ENCODE data around the gene RAP2C. TPM values are rescaled to one million over a fixed set of nuclear protein-coding genes. Genes with fewer than 3 reads are reported as not detected.

Gene RAP2C
- total RNA-seq, 1 donor from 2014 or later, result 11.8 TPM

GRCh38 chrX:132193872-132194574 is 25.2 kb downstream of the RAP2C start:
- H3K27me3 ChIP-seq, result no peaks in the 10 kb centered on the region
- H3K4me1 ChIP-seq, result no peaks in the 10 kb centered on the region
- intact Hi-C loops (cut with DNase I), result no loop called here
- H3K4me3 ChIP-seq, result no peak overlapping the region
- H3K9me3 ChIP-seq, result no peaks in the 10 kb centered on the region
- no peaks in the 10 kb centered on the region for H3K36me3 ChIP-seq
- no peak overlapping the region for H3K27ac ChIP-seq
- no peak for DNase-seq (ENCODE audit: extremely low spot score in 2 of 2)
- TF ChIP-seq POLR2AphosphoS5 (IDR thresholded peaks at IDR 0.05; ENCODE audit: insufficient read depth in 1 of 2, low read depth in 1 of 2), result no peak
- no peak for TF ChIP-seq POLR2A (IDR thresholded peaks at IDR 0.05)
- no peak for TF ChIP-seq CTCF (IDR thresholded peaks at IDR 0.05)

- intact Hi-C loops (cut with DNase I), result no loop called here
- no peak overlapping the region for H3K27ac ChIP-seq
- no peaks in the 10 kb centered on the region for H3K27me3 ChIP-seq
- DNase-seq (ENCODE audit: extremely low spot score in 2 of 2), result no peak
- TF ChIP-seq POLR2A (IDR thresholded peaks at IDR 0.05) (no peak), CTCF (IDR thresholded peaks at IDR 0.05) (no peak), POLR2AphosphoS5 (IDR thresholded peaks at IDR 0.05; ENCODE audit: insufficient read depth in 1 of 2, low read depth in 1 of 2) (no peak)
- H3K4me1 ChIP-seq, result no peaks in the 10 kb centered on the region
- no peak overlapping the region for H3K4me3 ChIP-seq
- no peaks in the 10 kb centered on the region for H3K9me3 ChIP-seq
- no peaks in the 10 kb centered on the region for H3K36me3 ChIP-seq
Observed at GRCh38 chrX:132191938-132192337, 27.3 kb downstream of the RAP2C start.

- TF ChIP-seq CTCF (IDR thresholded peaks at IDR 0.05) (no peak), POLR2A (IDR thresholded peaks at IDR 0.05) (no peak), POLR2AphosphoS5 (IDR thresholded peaks at IDR 0.05; ENCODE audit: insufficient read depth in 1 of 2, low read depth in 1 of 2) (no peak)
- Histone ChIP-seq H3K4me1 (no peaks in the 10 kb centered on the region), H3K27me3 (no peaks in the 10 kb centered on the region), H3K4me3 (no peak overlapping the region), H3K27ac (no peak overlapping the region), H3K9me3 (no peaks in the 10 kb centered on the region), H3K36me3 (no peaks in the 10 kb centered on the region)
- intact Hi-C loops (cut with DNase I), result no loop called here
- DNase-seq (ENCODE audit: extremely low spot score in 2 of 2), result no peak
Observed at GRCh38 chrX:132188175-132188574, 31.1 kb downstream of the RAP2C start.

GRCh38 chrX:132187451-132187850 is 31.8 kb downstream of the RAP2C start:
- Histone ChIP-seq H3K9me3 (no peaks in the 10 kb centered on the region), H3K27ac (no peak overlapping the region), H3K4me1 (no peaks in the 10 kb centered on the region), H3K36me3 (no peaks in the 10 kb centered on the region), H3K4me3 (no peak overlapping the region), H3K27me3 (no peaks in the 10 kb centered on the region)
- TF ChIP-seq POLR2A (IDR thresholded peaks at IDR 0.05), result no peak
- TF ChIP-seq POLR2AphosphoS5 (IDR thresholded peaks at IDR 0.05; ENCODE audit: insufficient read depth in 1 of 2, low read depth in 1 of 2), result no peak
- no peak for DNase-seq (ENCODE audit: extremely low spot score in 2 of 2)
- intact Hi-C loops (cut with DNase I), result no loop called here

- no peak overlapping the region for H3K4me3 ChIP-seq
- H3K27ac ChIP-seq, result no peak overlapping the region
- H3K27me3 ChIP-seq, result no peaks in the 10 kb centered on the region
- H3K9me3 ChIP-seq, result no peaks in the 10 kb centered on the region
- DNase-seq (ENCODE audit: extremely low spot score in 2 of 2), result no peak
- no peaks in the 10 kb centered on the region for H3K4me1 ChIP-seq
- TF ChIP-seq POLR2A (IDR thresholded peaks at IDR 0.05) (no peak), POLR2AphosphoS5 (IDR thresholded peaks at IDR 0.05; ENCODE audit: insufficient read depth in 1 of 2, low read depth in 1 of 2) (no peak), CTCF (IDR thresholded peaks at IDR 0.05) (no peak)
- no peaks in the 10 kb centered on the region for H3K36me3 ChIP-seq
- intact Hi-C loops (cut with DNase I), result no loop called here
Observed at GRCh38 chrX:132184871-132185270, 34.4 kb downstream of the RAP2C start.
